SHP77 (cell line): Measurements from ENCODE around the gene APBA1.

Experiments used
- DNase-seq, 2 experiments: peaks; one replicate each; lab custom pipeline; 2025; lab: John Stamatoyannopoulos, UW

APBA1 gene

DNA sequence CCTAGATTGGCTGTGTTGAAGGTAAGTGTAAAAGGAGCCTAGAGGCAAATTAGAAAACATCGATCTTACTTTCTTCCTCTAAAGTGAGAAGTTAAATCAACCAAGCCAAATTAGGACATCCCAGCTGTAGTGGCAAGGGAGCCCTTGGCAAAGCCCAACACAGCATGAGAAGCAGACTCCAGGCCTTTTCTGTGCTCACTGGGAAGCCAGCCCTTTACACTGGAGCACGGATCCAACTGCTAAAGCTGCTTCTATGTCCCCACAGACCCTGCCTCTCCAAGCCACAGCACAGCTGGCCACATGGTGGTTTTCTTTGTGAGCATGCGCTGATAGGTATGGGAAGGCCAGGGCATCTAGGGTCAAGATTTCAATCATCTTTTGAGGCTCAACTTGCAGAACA, 94.1 kb downstream of the APBA1 start:
- DNase-seq = no peak

DNA sequence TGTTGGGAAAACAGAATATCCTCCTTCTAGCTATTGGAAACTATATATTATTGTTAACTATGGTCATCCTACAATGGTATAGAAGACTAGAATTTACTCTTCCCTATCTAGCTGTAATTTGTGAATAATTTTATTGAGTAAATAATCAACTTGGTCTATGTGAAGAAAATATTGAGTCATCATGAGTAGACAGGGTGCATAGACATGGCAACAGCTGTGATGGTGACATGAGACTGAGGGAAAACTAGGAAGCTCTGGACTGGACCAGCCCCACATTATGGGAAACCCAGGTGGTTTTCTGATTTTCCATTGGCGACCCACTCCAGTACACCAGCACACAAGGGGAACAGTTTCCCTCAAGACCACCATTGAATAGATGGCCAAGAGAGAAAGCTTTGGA, 95.0 kb downstream of the APBA1 start:
- no peak for DNase-seq

DNA sequence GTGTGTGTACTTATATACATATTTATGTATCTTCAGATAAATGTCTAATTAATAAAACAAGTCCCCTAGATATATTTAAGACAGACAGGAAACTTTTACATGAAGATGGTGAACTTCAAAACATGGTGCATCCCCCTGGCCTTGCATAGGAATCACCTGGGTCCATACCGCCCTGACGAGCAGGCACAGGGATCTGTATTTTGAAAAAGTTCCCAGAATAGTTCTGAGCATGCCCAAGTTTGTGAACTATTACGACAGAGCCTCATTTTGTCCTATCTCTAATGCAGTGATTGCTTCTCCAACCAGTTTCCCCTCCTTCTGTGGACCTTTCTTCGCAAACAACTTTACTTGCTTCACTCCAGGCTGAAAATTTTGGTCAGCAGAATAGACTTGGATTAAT, 98.1 kb downstream of the APBA1 start:
- no peak for DNase-seq

DNA sequence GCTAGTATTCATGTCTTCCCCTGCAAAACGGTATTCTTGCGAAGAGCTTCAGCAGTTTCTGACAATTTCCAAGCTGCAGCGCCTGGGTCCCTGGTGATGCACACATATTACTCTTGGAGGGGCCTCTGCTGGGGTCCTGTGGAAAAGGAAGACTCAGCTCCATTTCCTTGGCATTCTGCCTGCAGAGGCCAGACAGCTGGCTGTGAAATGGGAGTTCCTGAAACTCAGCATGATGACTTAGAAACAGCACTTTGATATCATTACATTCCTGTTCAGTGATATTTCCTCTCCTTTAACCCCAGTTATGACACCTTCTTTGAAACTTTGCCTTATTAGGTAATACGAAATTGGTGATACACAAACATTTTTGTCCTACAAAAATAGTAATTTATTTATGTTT, 98.5 kb downstream of the APBA1 start:
- DNase-seq = no peak

DNA sequence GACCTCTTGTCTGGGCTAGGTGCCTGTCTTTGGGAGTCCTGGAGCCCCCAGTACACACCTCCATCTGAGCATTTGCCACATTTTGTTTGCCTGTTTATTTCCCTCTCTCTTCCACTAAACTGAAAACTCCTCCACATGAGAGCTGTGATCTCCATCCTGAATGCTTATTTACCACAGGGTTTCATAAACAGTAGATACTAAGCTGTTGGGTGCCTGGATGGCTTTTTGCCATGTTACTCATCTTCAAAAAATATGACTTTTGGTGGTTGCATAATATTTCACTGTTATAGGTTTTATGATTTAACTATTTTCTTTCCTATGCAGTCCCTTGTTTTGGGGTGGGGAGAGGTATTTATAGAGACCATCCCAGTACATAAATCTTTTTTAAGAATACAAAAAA, 99.6 kb downstream of the APBA1 start:
- no peak for DNase-seq

DNA sequence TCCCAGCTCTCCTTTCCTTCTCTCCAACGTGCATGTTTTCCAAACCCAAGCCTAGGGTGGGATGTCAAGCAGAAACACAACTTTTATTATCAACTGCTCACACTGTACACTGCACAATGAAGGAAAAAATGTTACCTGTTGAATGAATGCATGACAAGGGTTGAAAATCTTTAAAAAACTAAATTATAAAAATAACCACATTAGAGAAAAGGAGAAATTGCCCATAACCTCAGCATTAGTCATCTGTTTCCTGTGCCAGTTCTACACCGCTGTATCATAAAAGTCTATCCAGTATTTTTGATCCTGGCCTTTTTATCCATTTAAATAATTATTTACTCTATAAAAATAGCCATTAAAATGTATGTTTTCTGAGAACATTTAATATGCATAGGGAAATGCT, 101.1 kb downstream of the APBA1 start:
- DNase-seq = no peak

DNA sequence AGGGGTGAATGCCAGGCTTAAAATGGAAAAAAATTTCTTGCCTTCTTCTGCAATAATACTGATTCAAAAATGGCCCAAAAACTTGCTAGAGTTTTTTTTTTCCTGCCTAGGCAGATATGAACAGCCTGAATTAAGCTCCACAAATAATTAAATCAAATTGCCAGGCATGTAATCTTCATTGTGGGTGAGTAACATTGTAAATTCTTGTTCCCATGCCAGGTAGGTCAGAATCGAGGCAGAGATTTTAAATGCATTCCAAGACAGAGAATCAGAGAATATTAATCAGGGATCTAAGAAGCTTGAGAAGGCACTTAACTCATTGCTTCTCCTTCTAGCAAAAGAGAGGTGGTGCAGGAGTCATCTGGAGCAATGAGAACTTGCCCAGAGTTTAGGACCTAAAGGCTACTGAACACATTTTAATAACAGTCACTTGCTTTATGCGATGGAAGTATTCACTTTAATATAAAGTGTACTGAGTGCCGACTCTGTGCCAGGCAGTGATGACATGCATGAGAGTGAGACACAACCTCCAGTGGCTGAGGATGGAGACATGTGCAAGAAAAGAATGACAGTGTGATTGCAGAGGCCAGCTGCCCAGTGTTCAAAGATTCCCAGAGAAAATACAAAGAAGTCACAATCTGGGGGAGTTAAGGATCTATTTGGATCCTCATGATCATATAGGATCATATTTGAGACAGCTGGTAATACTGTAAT, 102.3 kb downstream of the APBA1 start:
- no peak for DNase-seq

DNA sequence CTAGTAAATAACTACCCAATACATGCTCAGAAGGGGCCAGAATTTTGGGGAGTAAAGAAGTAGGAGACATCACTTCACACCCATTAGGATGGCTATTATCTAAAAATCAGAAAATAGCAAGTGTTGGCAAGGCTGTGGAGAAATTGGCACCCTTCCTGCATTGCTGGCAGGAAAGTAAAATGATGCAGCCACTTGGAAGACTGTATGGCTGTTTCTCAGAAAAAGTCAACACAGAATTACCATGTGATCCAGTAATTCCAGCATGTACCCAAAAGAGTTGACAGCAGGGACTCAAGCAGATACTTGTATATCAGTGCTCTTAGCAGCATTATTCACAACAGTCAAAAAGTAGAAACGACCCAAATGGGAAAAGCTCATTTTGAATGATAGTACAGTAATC, 107.6 kb downstream of the APBA1 start:
- DNase-seq = no peak

DNA sequence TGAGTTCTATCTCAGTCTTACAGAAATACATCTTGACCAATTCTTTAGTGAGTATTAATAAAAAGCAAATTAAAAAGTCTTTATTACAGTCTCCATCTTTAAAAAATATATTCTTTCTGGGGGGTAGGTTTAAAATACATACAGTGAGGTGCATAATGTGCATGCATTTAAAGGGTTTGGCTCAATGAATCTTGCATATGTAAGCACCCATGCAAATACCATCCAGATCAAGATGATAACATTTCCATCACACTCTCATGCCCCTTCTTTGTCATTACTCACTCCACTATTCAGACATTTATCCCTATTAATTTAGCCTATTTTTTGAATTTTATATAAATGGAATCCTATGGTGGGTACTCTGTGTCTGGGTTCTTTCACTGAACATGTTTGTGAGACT, 113.0 kb downstream of the APBA1 start:
- no peak for DNase-seq

DNA sequence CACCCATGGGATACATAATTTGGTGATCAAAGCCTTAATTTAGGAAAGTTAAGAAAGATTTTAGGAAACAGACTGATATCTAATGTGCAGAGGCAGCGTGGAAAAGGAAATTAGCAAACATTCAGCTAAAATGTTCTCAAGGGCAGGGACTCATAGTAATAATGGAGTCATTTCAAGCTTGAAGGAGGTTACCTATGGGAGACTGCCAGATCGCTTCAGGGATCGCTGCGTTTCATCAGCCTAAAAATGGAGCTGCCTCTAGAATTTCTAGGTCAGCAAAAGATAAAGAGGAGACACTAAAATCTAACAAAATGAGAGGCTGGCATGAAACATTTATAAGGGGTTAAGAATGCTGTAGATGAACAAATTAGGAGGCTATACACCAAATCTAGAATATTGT, 115.5 kb downstream of the APBA1 start:
- no peak for DNase-seq

DNA sequence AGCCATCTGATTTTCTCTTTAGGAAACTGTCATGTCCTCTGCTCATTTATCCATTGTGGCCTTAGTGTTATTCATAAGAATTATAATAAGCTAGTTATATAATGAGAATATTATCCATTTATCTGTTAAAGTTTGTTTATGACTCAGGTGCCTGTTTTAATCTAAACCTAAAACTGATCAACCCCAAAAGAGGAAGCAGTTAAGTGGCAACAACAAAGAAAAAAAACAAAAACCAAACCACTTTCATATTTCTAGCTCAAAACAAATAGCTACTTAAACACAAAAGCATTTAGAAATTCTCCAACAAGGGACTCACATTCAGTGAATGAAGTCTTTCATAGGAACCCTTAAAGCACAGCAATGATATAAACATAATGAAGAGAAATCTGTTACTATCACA, 116.4 kb downstream of the APBA1 start:
- DNase-seq = no peak

DNA sequence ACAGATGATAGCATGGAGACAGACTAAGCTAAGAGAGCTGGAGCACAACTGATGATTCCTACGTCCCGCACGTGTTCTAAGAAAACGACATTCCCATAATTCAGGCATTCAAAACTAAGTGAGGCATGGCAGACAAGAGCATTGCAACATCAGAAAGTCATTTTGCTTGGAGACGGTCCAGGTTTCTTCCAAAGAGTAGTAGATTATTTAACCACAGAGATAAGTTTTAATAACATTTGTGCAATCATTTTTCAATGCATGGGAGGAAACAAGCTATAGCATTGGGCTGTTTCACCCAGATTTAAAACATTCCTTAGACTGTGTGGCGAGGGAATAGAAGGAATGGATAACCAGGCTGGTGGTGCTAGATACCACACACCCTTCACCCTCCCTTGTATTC, 117.2 kb downstream of the APBA1 start:
- DNase-seq = no peak

DNA sequence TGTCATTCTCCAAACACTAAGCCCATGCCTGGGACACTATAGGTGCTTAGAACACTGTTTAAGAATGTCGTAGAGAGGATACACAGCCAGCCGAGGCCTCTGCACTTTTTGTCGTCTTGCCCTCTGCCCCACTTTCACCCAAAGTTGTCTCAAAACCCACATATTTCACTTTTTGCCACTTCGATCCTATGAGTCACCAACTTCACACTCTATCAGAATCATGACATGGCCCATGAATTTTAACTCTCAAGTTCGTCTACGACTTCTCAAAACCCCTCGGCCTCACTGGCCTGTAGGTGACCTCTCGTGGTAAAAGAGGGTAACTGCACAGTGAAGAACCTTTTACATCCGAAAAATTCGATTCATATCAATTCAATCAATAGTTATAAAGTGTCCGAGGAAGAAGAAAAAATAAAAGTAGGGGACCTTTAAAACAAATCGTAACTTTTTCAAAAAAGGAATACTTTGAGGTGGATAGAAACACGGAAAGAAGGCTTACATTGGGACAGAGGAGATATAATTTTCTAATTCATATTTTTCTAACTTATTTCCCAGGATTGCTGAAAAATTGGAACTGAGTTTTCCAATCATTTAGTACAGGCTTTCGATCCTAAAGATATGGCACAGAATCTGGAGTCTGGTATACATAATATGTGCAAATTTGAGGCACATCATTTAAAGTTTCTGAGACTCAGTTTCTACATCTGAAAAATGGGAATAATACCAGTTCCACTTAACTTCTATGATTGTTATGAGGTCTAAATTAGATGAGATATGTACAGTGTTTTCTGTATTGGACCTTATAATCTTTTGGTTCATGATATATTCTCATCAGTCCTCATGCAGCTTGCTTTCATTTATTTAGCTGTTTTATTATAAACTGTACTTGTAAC, 122.6 kb downstream of the APBA1 start:
- DNase-seq = peak; percentile 28 to 39

DNA sequence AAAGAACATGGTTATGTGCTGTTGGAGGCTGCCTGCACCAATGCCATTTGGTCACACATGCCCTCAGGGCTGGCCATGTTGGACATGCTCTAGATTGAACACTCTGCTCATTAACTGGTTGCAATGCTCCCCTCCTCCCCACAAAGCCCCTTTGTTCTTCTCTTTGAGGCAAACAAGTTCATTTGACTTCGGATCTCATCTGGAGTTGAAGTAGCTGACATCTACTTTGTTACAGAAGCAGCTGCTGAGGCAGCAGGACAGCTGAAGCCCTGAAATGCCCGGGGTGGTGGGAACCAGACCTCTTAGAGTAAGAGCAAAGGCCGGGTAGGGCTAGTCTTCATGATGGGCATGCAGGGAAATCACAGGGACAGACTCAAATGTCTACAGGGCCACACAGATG, 123.5 kb downstream of the APBA1 start:
- DNase-seq = no peak

DNA sequence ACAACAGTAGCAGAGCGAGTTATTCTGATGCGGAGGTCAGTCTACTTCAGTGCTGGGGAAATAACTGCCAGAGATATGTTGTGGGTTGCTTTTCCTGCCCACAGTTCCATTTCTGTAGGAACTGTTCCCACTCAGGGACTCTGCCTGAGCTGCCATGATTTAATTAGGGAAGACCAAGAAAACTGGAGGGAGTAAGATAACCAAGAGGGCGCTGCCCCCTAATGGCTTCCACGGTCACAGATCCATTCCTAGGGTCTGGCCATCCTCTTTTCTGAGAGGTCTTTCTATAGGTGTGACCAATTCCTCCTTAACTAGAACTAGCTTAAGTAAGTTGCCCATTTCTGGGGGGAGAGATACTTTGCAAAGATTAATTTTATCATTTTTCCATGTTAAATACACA, 125.9 kb downstream of the APBA1 start:
- DNase-seq = peak; percentile 31 to 46

DNA sequence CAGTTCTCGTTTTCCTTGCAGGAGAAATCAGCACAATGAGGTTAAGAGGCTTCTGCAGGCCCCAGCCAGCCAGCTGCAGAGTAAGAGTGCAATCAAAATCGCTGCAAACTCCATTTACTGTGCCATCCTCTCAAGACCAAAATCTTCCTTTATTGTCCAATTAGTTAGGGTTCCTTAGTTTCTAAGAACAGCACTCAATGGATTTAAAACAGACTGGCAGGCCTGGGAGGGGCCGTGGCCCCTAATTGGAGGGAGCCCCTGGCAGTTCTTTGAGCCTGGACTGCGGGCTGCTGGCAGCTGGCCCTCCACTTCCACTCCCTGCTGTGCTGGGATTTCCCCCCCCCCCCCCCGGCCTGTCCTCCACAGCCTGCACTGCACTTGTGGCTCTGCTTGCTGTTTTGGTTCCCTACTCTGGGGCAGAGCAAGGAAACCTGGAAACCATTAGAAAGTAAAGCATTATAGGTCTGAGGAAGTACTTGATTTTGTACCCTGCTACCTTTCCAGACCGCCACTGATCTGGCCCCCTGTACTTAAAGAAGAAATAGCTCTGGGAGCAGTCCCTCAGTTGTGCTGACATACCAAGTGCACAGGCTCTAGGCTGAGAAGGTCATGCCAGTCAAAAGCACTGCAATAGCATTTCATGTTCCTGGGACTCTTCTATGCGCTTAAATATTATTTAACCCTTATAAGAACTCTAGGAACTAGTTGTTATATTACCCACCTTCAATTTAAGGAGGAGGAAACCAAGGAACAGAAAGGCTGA, 129.0 kb downstream of the APBA1 start:
- peak; percentile 47 to 48 for DNase-seq

DNA sequence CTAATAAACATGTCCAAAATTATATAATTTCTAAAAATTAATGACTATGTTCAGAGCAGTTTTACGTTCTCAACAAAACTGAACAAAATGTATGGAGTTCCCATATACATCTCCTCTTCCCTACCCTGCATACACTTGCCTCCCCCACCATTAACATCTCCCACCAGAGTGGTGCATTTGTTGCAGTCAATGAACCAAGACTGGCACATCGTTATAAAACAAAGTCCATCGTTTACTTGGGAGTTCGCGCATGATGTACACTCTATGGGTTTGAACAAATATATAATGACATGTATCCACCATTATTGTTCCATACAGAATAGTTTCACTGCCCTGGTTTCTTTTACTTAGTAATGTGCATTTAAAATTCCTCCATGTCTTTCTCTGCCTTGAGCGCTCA, 130.1 kb downstream of the APBA1 start:
- DNase-seq = no peak

DNA sequence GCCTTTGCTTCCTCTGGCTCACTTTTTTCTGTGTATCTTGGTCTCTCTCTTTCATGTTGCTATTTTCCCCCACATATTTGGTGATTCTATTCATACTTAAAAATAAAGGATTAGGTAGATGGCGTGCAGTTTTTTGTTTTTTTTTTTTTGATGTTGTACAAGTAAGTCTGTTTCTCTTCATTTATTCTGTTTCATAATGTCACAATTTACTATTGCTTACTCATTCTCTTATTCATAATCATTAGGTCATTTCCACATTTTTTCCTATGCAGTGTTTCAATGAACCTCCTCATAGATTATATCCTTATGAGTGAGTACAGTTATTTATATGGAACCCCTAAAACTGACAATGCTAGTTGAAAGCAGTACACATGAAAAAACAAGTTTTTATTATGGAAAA, 136.3 kb downstream of the APBA1 start:
- DNase-seq = no peak

DNA sequence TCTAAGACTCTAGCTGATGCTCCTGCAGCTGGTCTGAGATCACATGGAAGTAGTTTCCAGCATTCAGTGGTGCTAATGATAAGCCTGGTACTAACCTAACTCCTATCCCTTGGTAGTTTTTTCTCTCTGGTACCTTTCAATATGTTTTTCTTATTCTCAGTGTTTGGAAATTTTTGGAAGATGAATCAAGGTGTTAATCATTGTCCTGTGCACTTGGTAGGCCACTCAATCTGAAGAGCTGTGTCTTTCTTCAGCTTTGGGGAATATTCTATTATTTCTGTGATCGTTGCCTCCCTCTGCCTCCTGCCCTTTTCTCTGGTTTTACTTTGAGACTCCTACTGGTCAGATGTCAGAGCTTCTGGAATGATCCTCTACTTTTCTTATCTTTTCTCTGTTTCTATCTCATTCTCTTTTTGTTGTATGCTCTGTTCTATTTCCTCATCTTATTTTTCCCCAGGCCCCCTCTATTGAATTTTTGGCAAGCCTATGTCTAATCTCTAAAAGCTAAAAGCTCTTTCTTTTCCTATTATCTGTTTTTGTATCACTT, 136.8 kb downstream of the APBA1 start:
- DNase-seq = no peak

DNA sequence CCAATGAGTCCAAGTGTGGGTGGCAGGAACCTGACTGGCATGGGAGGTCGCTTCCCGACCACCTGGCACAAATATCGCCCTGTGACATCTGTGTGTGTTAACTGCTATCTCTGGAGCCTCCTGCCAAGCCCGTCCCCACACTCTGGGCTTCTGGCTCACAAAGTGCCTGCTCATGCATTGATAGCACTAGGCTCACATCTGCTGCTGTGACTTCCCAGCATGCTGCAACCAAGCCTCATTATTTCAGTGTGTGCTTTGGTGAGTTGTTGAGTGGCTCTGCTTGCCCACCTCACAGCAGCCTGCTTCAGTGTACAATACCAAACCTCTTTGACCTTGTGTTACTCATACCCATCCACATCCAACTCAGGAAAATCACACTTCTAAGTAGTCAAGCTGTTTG, 139.8 kb downstream of the APBA1 start:
- DNase-seq = peak; percentile 74 to 83

DNA sequence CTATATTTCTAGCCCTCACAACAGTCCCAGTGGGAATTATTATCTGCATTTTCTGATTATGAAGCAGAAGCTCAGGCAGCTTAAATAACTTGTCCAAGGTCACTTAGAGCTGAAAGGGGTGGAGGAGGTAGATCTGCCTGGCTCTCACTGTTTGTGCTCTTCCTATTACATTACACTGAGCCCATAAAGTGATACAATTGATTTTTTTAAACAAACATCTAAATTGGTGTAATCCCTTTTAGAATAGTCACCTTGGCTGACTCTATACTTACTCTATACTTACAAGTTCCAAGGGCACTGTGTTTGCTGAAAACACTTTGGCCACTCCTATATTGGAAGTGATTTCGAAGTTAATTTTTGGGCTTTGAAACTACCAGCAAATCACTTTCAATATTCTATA, 144.7 kb downstream of the APBA1 start:
- no peak for DNase-seq

DNA sequence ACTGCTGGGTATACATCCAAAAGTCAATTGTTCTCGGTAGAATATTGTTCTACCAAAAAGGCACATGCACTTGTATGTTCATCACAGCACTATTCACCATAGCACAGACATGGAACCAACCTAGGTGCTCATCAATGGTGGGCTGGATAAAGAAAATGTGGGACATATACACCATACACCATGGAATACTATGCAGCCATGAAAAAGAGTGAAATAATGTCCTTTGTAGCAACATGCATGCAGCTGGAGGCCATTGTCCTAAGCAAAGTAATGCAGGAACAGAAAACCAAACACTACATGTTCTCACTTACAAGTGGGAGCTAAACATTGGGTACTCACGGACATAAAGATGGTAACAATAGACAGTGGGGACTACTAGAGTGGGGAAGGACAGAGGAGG, 145.5 kb downstream of the APBA1 start:
- no peak for DNase-seq
